Activated CD4-positive, alpha-beta T cell treated with anti-CD3 and anti-CD28 coated beads for 24 hours (primary cell): Measurements from ENCODE around the gene DTL.

Experiments used
- DNase-seq, 2 donors: peaks; one replicate each; pipeline ENCODE4 v3.0.0-alpha.2; 2020; ENCODE audit warnings: low read depth in 2 of 2

The DTL gene

DNA sequence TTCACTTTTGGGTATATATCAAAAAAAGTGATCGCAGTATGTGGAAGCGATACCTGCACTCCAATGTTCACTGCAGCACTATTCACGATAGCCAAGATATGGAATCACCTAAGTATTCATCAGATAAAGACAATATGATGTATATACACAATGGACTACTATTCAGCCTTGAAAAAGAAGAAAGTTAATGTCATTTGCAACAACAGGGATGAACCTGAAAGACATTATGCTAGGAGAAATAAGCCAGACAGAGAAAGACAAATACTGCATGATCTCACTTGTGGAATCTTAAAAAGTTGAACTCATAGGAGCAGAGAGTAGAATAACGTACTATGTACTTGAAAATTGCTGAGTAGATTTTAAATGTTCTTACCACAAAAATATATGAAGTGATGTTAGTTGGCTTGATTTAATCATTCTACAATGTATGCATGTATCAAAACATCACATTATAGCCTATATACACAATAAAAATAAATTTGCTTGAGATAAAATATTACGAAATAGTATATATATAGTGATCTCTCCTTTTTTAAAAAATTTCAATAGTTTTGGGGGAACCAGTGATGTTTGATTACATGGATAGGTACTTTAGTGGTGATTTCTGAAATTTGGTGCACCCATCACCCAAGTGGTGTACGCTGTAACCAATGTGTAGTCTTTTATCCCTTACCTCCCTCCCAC is 56.0 kb downstream of the DTL start:
- no peak for DNase-seq

GRCh38 chr1:212097360-212097759 is 61.8 kb downstream of the DTL start:
- no peak for DNase-seq

- no peak for DNase-seq
Measured at GRCh38 chr1:212098310-212098709, 62.8 kb downstream of the DTL start.

GRCh38 chr1:212098771-212099170 is 63.2 kb downstream of the DTL start:
- DNase-seq = no peak

DNA sequence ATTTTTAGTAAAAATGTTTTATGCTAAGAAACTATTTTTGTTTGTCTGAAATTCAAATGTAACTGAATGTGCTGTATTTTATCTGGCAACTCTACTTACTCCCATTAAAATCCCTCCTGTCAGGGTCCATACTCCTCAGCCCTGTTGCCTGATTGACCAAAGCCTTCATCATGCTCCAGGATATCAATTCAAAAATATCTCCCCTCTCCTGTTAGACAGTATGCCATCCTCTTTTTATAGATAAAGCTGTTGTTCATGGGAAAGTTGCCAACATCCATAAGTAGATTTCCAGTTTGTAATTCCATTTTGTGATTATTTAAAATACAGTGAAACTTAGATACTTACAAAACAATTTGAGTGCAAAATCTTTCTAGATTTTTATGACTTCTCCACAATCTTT is 65.7 kb downstream of the DTL start:
- no peak for DNase-seq

GRCh38 chr1:212101735-212102134 is 66.2 kb downstream of the DTL start:
- no peak for DNase-seq

- DNase-seq = no peak
Measured at GRCh38 chr1:212104586-212105325, 69.2 kb downstream of the DTL start.

- DNase-seq = no peak
Measured at GRCh38 chr1:212106286-212106792, 70.8 kb downstream of the DTL start.

GRCh38 chr1:212107481-212107880 is 71.9 kb downstream of the DTL start:
- no peak for DNase-seq

DNA sequence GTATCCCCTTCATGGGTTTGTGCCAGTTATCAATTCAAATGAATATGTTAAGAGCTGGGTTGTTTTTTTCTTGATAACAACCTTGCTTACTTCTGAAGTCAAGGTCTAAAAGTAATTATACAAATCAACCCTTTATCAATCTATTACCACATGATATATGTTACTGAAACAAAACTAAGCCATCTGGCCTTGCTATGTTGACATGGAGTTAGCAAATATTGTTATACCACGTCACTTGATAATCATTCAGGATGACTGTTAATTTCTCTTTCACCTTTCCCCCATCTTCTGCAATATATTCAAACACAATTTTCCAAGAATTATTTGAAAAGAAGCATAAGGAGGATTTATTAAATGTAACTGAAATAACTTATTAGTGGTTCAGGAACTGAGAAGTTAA is 72.6 kb downstream of the DTL start:
- DNase-seq = no peak

- DNase-seq = no peak
Measured at GRCh38 chr1:212108981-212109380, 73.4 kb downstream of the DTL start.

DNA sequence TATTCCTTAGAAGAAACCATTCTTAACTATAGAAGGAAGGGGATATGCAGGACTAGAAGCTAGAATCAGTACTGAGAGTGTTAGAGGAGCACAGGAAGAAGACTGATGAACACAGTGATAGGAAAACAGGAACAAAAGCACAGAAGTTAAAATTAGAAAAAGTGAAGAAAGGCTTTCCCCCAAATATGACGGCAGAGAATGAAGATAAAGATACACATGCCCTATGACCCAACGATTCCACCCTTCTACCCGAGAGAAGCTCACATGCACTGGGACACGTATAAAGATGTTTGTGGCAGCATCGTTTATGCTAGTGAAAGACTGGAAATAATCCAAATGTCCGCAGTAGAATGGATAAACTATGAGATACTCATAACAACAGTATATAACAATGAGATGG is 74.2 kb downstream of the DTL start:
- no peak for DNase-seq

GRCh38 chr1:212110617-212111016 is 75.1 kb downstream of the DTL start:
- DNase-seq = no peak

DNA sequence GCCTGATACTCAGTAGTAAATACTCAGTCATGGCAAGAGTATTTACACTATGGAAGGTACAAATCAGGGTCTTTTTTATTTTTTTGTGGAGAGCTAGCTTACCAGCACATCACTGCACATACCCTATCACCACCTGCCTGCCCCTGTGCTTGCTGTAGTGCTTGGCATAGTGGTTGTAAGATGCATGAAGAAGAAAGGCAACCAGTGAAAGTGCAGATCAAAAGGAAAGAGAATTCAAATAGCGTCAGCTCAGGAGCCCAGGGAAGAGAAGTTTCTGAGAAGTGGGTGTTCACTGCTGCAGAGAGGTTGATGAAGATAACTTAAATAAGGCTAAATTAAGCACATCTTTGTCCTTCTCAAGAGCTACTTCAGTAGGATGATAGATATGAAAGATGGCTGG is 76.0 kb downstream of the DTL start:
- DNase-seq = no peak

- no peak for DNase-seq
Measured at GRCh38 chr1:212113706-212114105, 78.2 kb downstream of the DTL start.

- no peak for DNase-seq
Measured at GRCh38 chr1:212118167-212118871, 82.8 kb downstream of the DTL start.

GRCh38 chr1:212118872-212119260 is 83.3 kb downstream of the DTL start:
- DNase-seq = no peak

DNA sequence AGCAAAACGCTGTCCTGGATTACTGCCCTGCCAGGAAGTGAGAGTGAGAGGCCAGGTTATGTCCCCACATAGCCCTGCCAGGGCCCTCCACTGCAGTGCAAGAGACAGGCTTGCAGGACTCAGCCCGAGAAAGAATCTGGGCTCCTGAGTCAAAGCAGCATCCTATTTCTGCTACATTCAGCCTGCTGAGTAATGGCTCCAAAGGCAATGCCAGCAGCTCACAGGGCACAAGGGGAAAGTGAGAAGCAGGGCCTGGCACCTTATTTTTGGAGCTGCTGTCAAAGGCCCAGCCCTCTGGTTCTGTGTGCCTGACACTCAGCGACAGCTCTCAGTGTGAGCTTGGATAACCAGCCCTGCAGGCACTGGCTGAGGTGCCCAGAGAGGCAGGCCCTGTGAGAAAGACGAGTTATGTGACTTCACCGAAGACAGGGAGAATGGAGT is 83.9 kb downstream of the DTL start:
- DNase-seq = no peak

GRCh38 chr1:212119863-212120262 is 84.3 kb downstream of the DTL start:
- no peak for DNase-seq

GRCh38 chr1:212121779-212122178 is 86.2 kb downstream of the DTL start:
- DNase-seq = no peak

DNA sequence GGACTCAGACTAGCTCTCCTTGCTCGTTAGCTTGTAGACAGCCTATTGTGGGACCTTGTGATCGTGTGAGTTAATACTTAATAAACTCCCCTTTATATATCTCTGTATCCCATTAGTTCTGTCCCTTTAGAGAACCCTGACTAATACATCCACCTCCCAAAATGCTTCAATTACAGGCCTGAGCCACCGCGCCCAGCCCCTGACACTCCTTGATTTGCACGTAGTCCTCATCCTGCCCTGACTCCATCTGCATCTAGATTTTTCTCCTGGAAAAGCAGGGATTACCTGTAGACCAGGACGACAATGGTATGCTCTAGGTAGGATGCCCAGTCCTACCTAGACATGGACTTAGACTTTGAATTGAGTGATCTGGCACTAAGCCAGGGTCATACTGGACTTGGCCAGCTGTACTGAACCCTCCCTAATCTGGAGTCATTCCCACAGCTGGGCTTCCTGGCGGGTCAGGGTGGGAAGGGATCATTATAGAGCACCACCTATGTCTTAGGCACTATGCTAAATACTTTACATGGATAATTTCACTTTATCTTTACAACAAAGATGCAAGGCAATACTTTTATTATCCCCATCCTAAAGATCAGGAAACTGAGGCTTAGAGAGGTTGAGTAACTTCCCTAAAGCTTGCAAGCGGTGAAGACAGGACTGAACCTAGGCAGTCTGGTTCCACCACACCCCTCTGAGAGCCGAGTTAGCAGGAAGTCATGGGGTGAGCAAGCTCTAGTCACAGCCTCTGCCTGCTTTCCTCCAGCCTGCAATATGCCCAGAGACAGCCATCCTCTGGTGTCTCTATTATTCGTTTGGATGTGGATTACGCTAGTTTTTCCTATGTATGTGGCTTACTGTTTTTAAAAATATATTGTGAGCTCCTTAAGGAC is 89.4 kb downstream of the DTL start:
- no peak for DNase-seq

DNA sequence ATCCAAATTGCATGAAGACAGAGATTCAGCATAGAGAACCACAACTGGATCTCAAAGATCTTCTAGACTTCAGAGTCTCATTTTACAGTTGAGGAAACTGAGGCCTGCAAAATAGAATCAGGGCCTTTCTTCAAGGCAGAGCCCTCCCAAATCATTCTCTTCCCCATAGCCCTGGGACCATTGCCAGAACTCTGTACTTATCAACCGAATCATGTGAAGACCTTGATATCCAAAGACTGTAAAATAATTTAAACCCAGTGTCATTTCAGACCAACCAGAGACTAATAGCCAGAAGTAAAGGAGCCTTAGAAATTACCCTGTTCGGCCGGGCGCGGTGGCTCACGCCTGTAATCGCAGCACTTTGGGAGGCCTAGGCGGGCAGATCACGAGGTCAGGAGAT is 90.1 kb downstream of the DTL start:
- DNase-seq = no peak
